Adrenal gland (tissue), 12 donors: ENCODE results near the gene UNC93B1. TPM values are rescaled to one million over a fixed set of nuclear protein-coding genes. Genes with fewer than 3 reads are reported as not detected.

Source experiments
- DNase-seq, 7 donors: peaks; one replicate each; pipeline ENCODE4 v3.0.0-alpha.2; 2019 to 2020
- H3K27ac ChIP-seq, 5 donors: fragments of 200-600 bp; sonication (generic) in 4 of 5; 1 replicate in 3 of 5; 2 replicates in 2 of 5; pipeline versions ENCODE4 v1.5.1 to v1.8.0; 2016 to 2020; ENCODE audit warnings: mild to moderate bottlenecking in 1 of 5
- H3K27me3 ChIP-seq: fragments of 200-600 bp; 2 replicates; pipeline ENCODE4 v1.8.0; 2021
- H3K36me3 ChIP-seq, 2 donors: fragments of 200-600 bp; replicated peaks in 1 of 2; 1 replicate in 1 of 2; 2 replicates in 1 of 2; pipeline versions ENCODE4 v1.5.1 to v1.8.0; 2018 to 2022
- H3K4me1 ChIP-seq, 2 donors: fragments of 200-600 bp; replicated peaks in 1 of 2; 1 replicate in 1 of 2; 2 replicates in 1 of 2; pipeline versions ENCODE4 v1.5.1 to v1.8.0; 2018 to 2021
- H3K4me3 ChIP-seq, 4 donors: fragments of 200-600 bp; sonication (generic) in 3 of 4; one replicate each; pipeline ENCODE4 v1.5.1; 2016 to 2018
- H3K9me3 ChIP-seq, 3 donors: fragments of 200-600 bp; sonication (generic) in 1 of 3; replicated peaks in 1 of 3; 1 replicate in 2 of 3; 2 replicates in 1 of 3; pipeline versions ENCODE4 v1.5.1 to v1.8.0; 2016 to 2021
- POLR2A ChIP-seq, 2 donors: fragments of 450-650 bp; IDR thresholded peaks; one replicate each; pipeline ENCODE4 v1.6.1; 2017; ENCODE audit warnings: antibody characterized with exemption in 2 of 2, mild to moderate bottlenecking in 2 of 2, moderate library complexity in 1 of 2
- WGBS, 4 donors: extraction: QIAGEN DNeasy Blood & Tissue Kit in 2 of 4; methylation state at CpG; one replicate each; pipeline versions ENCODE4 v1.1.5 to v1.1.7; 2013 to 2017; 5-methylcytosine and 5-hydroxymethylcytosine counted together
- intact Hi-C, 2 donors: fragments of 100-400 bp; cut with DNase I; formaldehyde crosslinking; loops; one replicate each; pipeline versions ENCODE4 v1.14.1 to v1.15.0; 2022 to 2023
- polyA plus RNA-seq, 3 donors: library from polyadenylated mRNA; stranded (reverse); fragments of 200-250 nt in 2 of 3; fragments of 350-450 nt in 1 of 3; fragmentation: Illumina TruSeq in 1 of 3; extraction: RNeasy Lipid Tissue Mini Kit (QIAGEN cat#74804) in 1 of 3; gene quantifications; one replicate each; pipeline ENCODE4 v1.2.3, GENCODE V29; 2013 to 2014
- total RNA-seq, 9 donors: library from RNA; depleted of rRNA in 4 of 9; stranded (reverse); fragments of >200 nt in 4 of 9; fragments of 120-200 nt in 1 of 9; fragmentation: NEBNext Ultra II Directional in 1 of 9; extraction: Animal tissue kit (Norgen Biotek cat#: 25700) in 1 of 9; gene quantifications; one replicate each; pipeline versions ENCODE4 v1.1.0 to v1.2.4, GENCODE V29; 2013 to 2023
- TF ChIP-seq, protein P1 (sequence below), 6 experiments: fragments of 450-650 bp in 4 of 6; fragments of 200-600 bp in 2 of 6; sonication (generic) in 1 of 6; IDR thresholded peaks; 1 replicate in 5 of 6; 2 replicates in 1 of 6; pipeline versions ENCODE4 v1.5.1 to v1.8.0; 2016 to 2021; ENCODE audit warnings: antibody characterized with exemption in 6 of 6, mild to moderate bottlenecking in 2 of 6, moderate library complexity in 1 of 6
- donor health status: healthy with polysubstance abuse.
- donor health status: Bipolar disorder and iron deficiency.
- donor health status: DM: yes; HTN: yes; CAD: no.
- donor health status: DM: no; HTN: no; CAD: no.
- donor health status: DM: no; HTN: no; CAD: no.
- donor health status: DM: yes; HTN: yes; CAD: no.

UNC93B1 gene
- total and polyA plus RNA-seq, 12 donors = 4.3 to 81.2 (median 57.3) TPM

DNA sequence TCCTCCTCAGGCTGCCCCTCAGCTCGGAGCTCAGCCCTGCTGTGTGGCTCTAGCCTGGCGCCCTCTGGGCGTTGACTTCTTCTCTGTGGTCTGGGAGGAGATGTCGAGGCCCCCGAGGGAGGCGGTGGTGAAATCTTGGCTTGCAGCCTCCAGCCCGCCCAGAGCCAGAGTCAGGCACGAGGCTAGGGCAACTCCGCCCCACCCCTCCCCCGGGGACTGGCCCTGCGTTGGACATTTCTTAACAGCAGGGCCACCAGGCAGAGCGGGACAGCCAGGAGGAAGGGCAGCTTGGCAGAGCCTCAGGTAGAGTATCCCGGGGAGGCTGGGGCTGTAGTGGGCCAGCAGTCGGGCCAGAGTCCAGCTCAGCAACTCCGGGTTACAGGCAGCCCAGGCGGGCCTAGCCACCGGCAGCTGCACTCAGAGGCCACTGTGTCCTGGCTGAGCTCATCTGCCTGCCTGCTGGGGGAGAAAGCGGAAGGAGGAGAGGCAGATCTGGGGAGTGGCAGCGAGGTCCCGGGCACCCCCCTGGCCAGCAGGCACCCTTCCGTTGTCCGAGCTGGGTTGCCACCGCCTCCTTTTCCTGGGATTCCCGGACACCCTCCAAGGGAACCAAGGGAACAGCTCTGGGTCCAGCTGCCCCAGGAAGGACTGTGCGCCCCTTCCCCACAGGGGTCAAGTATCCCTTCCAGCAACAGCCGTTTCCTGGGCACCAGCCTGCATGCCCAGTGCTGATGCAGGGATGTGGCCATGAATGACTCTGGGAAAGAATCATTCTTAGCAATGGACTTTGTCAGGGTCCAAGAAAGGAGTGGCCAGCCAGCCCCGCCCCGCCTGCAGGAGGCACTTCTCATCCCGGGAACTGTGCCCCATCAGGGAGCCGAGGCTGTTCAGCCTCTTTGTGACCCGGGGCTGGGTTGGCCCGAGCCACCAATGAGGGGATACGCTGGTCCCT lies 6.5 kb upstream of the UNC93B1 start, which contains the start of gene ALDH3B1:
Gene ALDH3B1, plus strand, starts transcription at position 238 of the 952 bp plus-strand sequence. CDS start 4,971 bp downstream, outside the sequence.
- intact Hi-C loops = loop anchor here in 1 of 2 donors (10.0 kb wide), 1 partner anchor 194 kb away; no protein-coding TSS in a partner anchor
- no peaks in the 10 kb centered on the region for H3K27me3 ChIP-seq
- H3K9me3 ChIP-seq = no peaks in the 10 kb centered on the region
- H3K4me1 ChIP-seq = peaks cover 51 to 68% of the 10 kb centered on the region in 2 donors
- TF ChIP-seq, protein P1, sequence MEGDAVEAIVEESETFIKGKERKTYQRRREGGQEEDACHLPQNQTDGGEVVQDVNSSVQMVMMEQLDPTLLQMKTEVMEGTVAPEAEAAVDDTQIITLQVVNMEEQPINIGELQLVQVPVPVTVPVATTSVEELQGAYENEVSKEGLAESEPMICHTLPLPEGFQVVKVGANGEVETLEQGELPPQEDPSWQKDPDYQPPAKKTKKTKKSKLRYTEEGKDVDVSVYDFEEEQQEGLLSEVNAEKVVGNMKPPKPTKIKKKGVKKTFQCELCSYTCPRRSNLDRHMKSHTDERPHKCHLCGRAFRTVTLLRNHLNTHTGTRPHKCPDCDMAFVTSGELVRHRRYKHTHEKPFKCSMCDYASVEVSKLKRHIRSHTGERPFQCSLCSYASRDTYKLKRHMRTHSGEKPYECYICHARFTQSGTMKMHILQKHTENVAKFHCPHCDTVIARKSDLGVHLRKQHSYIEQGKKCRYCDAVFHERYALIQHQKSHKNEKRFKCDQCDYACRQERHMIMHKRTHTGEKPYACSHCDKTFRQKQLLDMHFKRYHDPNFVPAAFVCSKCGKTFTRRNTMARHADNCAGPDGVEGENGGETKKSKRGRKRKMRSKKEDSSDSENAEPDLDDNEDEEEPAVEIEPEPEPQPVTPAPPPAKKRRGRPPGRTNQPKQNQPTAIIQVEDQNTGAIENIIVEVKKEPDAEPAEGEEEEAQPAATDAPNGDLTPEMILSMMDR (IDR thresholded peaks at IDR 0.05) = peak in 1 of 6 experiments; percentile 19
- TF ChIP-seq POLR2A (IDR thresholded peaks at IDR 0.05) = peak; percentile 67 to 93
- H3K4me3 ChIP-seq = peak within 1 kb of the TSS in 2 of 4 donors; percentile 10 to 51
- WGBS, 4 donors = 10 to 20% (median 13%) methylated on average over 9 to 33 of the region's 33 CpGs
- DNase-seq = peak; percentile 88 to 98 (median 97)
- H3K36me3 ChIP-seq = no peaks in the 10 kb centered on the region
- H3K27ac ChIP-seq = peak within 1 kb of the TSS; percentile 90 to 99 (median 92)

DNA sequence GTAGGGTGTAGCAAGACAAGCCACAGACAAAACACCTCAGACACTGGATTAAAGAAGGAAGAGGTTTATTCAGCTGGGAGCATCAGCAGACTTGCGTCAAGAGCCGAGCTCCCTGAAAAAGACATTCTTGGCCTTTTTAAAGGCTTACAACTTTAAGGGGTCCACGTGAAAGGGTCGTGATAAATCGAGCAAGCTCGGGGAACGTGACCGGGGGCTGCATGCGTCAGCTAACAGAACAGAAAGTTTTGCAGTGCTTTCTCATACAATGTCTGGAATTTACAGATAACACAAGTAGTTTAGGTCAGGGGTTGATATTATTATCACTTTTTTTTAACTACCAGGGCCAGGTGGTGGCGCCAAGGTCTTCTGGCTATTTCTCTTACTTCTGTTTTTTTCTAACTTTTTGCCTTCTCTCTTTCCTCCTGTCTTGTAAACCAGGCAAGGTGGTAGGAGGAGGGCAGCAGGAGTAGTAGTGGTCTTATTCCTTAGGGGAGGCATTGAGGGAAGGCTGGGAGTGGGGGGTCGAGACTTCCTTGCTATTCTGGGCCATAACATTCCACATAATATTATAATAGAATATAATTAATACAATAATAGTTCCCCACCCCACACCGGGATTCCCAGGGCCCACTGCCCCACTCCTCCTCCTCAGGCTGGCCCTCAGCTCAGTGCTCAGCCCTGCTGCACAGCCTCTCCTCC lies 5.6 kb upstream of the UNC93B1 start:
- Histone ChIP-seq H3K27me3 (no peaks in the 10 kb centered on the region), H3K9me3 (no peaks in the 10 kb centered on the region), H3K36me3 (no peaks in the 10 kb centered on the region), H3K4me3 (peak overlapping the region in 1 of 4 donors; percentile 51), H3K4me1 (peaks cover 44 to 62% of the 10 kb centered on the region in 2 donors), H3K27ac (peak overlapping the region; percentile 90 to 99 (median 92))
- TF ChIP-seq POLR2A (IDR thresholded peaks at IDR 0.05) = no peak
- TF ChIP-seq, protein P1 (IDR thresholded peaks at IDR 0.05) = peak in 2 of 6 experiments; percentile 13 to 24
- peak in 6 of 7 donors; percentile 29 to 79 (median 62) for DNase-seq
- intact Hi-C loops = loop anchor here in 1 of 2 donors (10.0 kb wide), 1 partner anchor 195 kb away; no protein-coding TSS in a partner anchor
- WGBS, 4 donors = 31 to 37% (median 34%) methylated on average over 12 of the region's 12 CpGs

DNA sequence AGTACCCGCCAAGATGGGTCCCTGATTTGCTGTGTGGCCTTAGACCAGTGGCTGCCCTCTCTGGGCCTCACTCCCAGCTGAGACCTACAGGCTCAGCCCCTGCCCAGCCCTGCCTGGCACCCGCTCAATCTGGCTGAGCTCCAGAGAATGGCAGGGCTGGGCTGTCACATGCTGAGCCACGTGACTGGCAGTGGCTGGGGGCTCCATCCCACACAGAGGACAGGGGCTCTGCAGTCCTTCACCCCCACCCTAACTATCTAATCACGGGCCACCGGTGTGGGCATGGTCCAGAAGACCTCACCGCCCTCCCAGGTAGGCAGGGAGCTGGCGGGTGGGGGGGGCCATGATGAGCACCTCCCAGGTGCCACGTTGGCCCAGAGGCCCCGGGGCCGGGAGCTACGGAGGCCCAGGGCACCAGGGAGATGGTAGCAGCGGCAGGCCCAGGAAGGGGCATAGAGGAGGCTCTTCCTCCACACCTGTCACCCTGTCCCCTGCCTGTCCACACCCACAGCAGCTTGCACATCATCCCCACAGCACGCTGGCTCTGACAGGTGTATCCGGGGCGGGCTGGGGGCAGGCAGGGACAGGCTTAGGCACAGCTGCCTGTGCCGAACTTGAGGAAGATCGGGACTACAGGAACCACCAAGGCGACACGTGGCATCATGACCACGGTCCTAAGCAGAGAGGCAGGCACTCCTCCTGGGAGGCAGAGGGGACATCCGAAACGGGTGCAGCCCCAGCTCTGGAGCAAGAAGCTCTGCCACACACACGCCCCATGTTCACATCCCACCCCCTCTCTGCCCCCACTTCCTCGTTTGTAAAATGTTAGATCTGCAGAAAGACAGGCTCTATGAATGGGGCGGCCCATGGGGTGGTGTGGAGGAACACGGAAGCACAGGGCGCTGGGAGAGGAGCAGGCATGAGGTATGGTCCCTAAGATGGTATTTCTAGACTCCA lies 4.8 kb upstream of the UNC93B1 start:
- H3K27me3 ChIP-seq = no peaks in the 10 kb centered on the region
- peak in 5 of 7 donors; percentile 48 to 66 (median 51) for DNase-seq
- H3K9me3 ChIP-seq = no peaks in the 10 kb centered on the region
- TF ChIP-seq, protein P1 (IDR thresholded peaks at IDR 0.05) = no peak
- TF ChIP-seq POLR2A (IDR thresholded peaks at IDR 0.05) = no peak
- whole genome bisulfite sequencing, 4 donors = 69 to 75% (median 72%) methylated on average over 17 to 27 of the region's 27 CpGs
- H3K36me3 ChIP-seq = no peaks in the 10 kb centered on the region
- no peak overlapping the region for H3K4me3 ChIP-seq
- peaks cover 36 to 57% of the 10 kb centered on the region in 2 donors for H3K4me1 ChIP-seq
- H3K27ac ChIP-seq = peak overlapping the region; percentile 90 to 99 (median 92)
- intact Hi-C loops = no loop called here
